K562 (cell line): Measurements from ENCODE around the gene CBLIF. TPM values are rescaled to one million over a fixed set of nuclear protein-coding genes. Genes with fewer than 3 reads are reported as not detected.

Source experiments
- CEBPB ChIP-seq: fragments of 450-650 bp; IDR thresholded peaks from 2 replicates; pipeline ENCODE4 v1.6.1; 2016; ENCODE audit warnings: missing genetic modification characterization, missing compliant biosample characterization
- CEBPG ChIP-seq, 3 experiments: fragments of 200-800 bp in 1 of 3; sonication (Bioruptor generic) in 1 of 3; sonication (generic) in 1 of 3; formaldehyde crosslinking in 1 of 3; IDR thresholded peaks in 2 of 3; conservative IDR thresholded peaks in 1 of 3; 2 replicates each; pipeline versions ENCODE4 v1.6.1 to v1.8.0; 2016 to 2022; ENCODE audit warnings: missing compliant biosample characterization in 2 of 3, missing genetic modification characterization in 2 of 3, mild to moderate bottlenecking in 1 of 3, missing genetic modification reagents in 1 of 3
- CTCF ChIP-seq, 3 experiments: IDR thresholded peaks in 2 of 3; conservative IDR thresholded peaks in 1 of 3; 2 replicates each; pipeline ENCODE4 v1.5.1; 2011 to 2012; ENCODE audit warnings: low read length in 3 of 3, mild to moderate bottlenecking in 3 of 3, control low read depth in 2 of 3, improper control_type of control experiment in 1 of 3, inconsistent platforms in 1 of 3, low read depth in 1 of 3, mixed read lengths in 1 of 3, moderate library complexity in 1 of 3; ENCODE audit not compliant: insufficient read depth in 2 of 3
- CXXC5 ChIP-seq: fragments of 250-450 bp; sonication (Bioruptor Pico); IDR thresholded peaks from 2 replicates; pipeline ENCODE4 v1.8.0; 2022; ENCODE audit warnings: inconsistent platforms, mild to moderate bottlenecking, moderate library complexity
- ELF1 ChIP-seq: fragments of 200-800 bp; sonication (Bioruptor generic); IDR thresholded peaks from 2 replicates; pipeline ENCODE4 v1.6.1; 2016; ENCODE audit warnings: missing genetic modification characterization, missing compliant biosample characterization
- FOXA3 ChIP-seq, 2 experiments: fragments of 450-650 bp in 1 of 2; sonication (generic) in 1 of 2; formaldehyde crosslinking; IDR thresholded peaks in 1 of 2; conservative IDR thresholded peaks in 1 of 2; 2 replicates each; pipeline versions ENCODE4 v1.4.0 to v1.8.0; 2020 to 2022; ENCODE audit warnings: mild to moderate bottlenecking in 2 of 2, missing genetic modification reagents in 1 of 2
- IRF9 ChIP-seq: fragments of 450-650 bp; IDR thresholded peaks from 2 replicates; pipeline ENCODE4 v1.6.1; 2016; ENCODE audit warnings: missing biosample characterization, missing genetic modification characterization
- MYC ChIP-seq, 2 experiments: fragments of 250-450 bp in 1 of 2; sonication (Bioruptor Pico) in 1 of 2; IDR thresholded peaks; 2 replicates each; pipeline versions ENCODE4 v1.5.1 to v1.6.1; 2012 to 2021; ENCODE audit warnings: low read depth in 2 of 2, borderline replicate concordance in 1 of 2, improper control_type of control experiment in 1 of 2, low read length in 1 of 2, mild to moderate bottlenecking in 1 of 2, moderate library complexity in 1 of 2
- PHB2 ChIP-seq: fragments of 450-650 bp; IDR thresholded peaks from 2 replicates; pipeline ENCODE4 v1.6.1; 2017; ENCODE audit warnings: low read depth
- RAD21 ChIP-seq, 2 experiments: fragments of 250-450 bp in 1 of 2; fragments of 450-650 bp in 1 of 2; sonication (Bioruptor Pico) in 1 of 2; formaldehyde crosslinking in 1 of 2; IDR thresholded peaks in 1 of 2; conservative IDR thresholded peaks in 1 of 2; 2 replicates each; pipeline versions ENCODE4 v1.4.0 to v1.8.0; 2020 to 2022; ENCODE audit warnings: mild to moderate bottlenecking in 2 of 2, moderate library complexity in 1 of 2
- SMAD3 ChIP-seq: fragments of 450-650 bp; formaldehyde crosslinking; conservative IDR thresholded peaks from 2 replicates; pipeline ENCODE4 v1.4.0; 2020; ENCODE audit warnings: mild to moderate bottlenecking
- SOX6 ChIP-seq: fragments of 450-650 bp; IDR thresholded peaks from 2 replicates; pipeline ENCODE4 v1.6.1; 2014; ENCODE audit warnings: mild to moderate bottlenecking
- TRIM24 ChIP-seq, 2 experiments: fragments of 450-650 bp; IDR thresholded peaks; 2 replicates each; pipeline ENCODE4 v1.6.1; 2016
- ZNF24 ChIP-seq: fragments of 450-650 bp; IDR thresholded peaks from 2 replicates; pipeline ENCODE4 v1.6.1; 2016
- ZNF3 ChIP-seq: fragments of 250-450 bp; sonication (Bioruptor Pico); IDR thresholded peaks from 2 replicates; pipeline ENCODE4 v1.5.0; 2021; ENCODE audit warnings: mild to moderate bottlenecking, moderate library complexity
- polyA plus RNA-seq, 8 experiments: library from polyadenylated mRNA; depleted of rRNA in 4 of 8; stranded (reverse) in 5 of 8; unstranded in 3 of 8; fragments of >200 nt; fragmentation: Nextera tagmentation in 2 of 8; fragmentation: Illumina TruSeq in 1 of 8; extraction: Ambion mirVana in 2 of 8; extraction: Trizol in 1 of 8; gene quantifications; 2 replicates each; pipeline versions ENCODE4 v1.2.1 to v1.2.3, GENCODE V29; 2011 to 2014; ENCODE audit warnings: inconsistent platforms in 1 of 8, missing spikeins in 1 of 8
- total RNA-seq, 7 experiments: library from RNA; depleted of rRNA in 6 of 7; stranded (reverse); fragments of >200 nt in 6 of 7; fragmentation: Illumina TruSeq in 2 of 7; extraction: Trizol in 2 of 7; gene quantifications; 2 replicates each; pipeline versions ENCODE4 v1.2.1 to v1.2.3, GENCODE V29; 2011 to 2021; ENCODE audit warnings: low replicate concordance in 1 of 7
- TF ChIP-seq, protein P1 (sequence below), 2 experiments: fragments of 450-650 bp in 1 of 2; sonication (generic) in 1 of 2; formaldehyde crosslinking in 1 of 2; IDR thresholded peaks in 1 of 2; conservative IDR thresholded peaks in 1 of 2; 2 replicates each; pipeline versions ENCODE4 v1.6.1 to v1.8.1; 2016 to 2023; ENCODE audit warnings: mild to moderate bottlenecking in 2 of 2, moderate library complexity in 2 of 2, inconsistent platforms in 1 of 2, missing genetic modification reagents in 1 of 2

CBLIF gene
- total and polyA plus RNA-seq, 9 of the 15 experiments (the other 6 are each of a cell fraction or from before 2014, with no cell fraction given) = 0.07 to 0.83 (median 0.54) TPM

DNA sequence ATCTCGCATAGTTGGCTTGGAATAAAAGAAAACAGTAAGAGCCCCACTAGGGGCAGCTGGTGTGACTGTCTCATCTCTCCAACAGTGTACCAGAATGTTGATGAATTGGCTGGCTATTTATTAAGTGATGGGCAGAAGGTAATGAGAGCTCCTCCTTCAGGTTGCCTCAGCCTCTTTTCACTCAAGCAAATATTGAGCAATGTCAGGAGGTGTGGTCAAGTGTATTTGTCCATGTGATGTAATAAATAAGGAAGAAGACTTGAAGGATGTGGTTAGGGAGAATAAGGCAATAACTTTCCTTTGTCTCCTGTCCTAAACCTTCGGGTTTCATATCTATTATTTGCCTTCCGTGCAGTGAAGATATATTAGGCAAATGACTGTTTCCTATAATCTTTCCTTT, 21.1 kb upstream of the CBLIF start, which contains the start of gene TCN1 (continued):
- TF ChIP-seq ELF1 (tag) (0 out of 2 replicates have a peak, but pooled peaks have one; percentile 36), MYC (IDR thresholded peaks at IDR 0.05; ENCODE audit: low read depth, low read length) (0 out of 2 replicates have a peak, but pooled peaks have one; percentile 21), MYC (CRISPR knock-in tag; IDR thresholded peaks at IDR 0.05; ENCODE audit: borderline replicate concordance, low read depth) (no peak), IRF9 (tag) (peak; percentile 74), TRIM24 (IDR thresholded peaks at IDR 0.05) (peak; percentile 49 to 67; a peak in 3 of 4 replicates), SMAD3 (no peak), CTCF (IDR thresholded peaks at IDR 0.05 in 2 of 3, conservative IDR thresholded peaks at IDR 0.05 in 1 of 3; ENCODE audit: insufficient read depth in 2 of 3, low read depth in 1 of 3, low read length in 3 of 3) (peak in 2 of 3 experiments; percentile 11 to 36; a peak in 2 of 6 replicates), CEBPG (CRISPR knock-in tag; IDR thresholded peaks at IDR 0.05) (peak; percentile 95), CEBPG (tag; conservative IDR thresholded peaks at IDR 0.05 in 1 of 2, IDR thresholded peaks at IDR 0.05 in 1 of 2) (peak; percentile 98 to 99), FOXA3 (CRISPR knock-in tag; conservative IDR thresholded peaks at IDR 0.05 in 1 of 2, IDR thresholded peaks at IDR 0.05 in 1 of 2) (peak in 1 of 2 experiments; percentile 75; a peak in 2 of 4 replicates), ZNF3 (CRISPR knock-in tag) (no peak), ZNF24 (no peak; the same call in 1 of the 2 replicates), CXXC5 (CRISPR knock-in tag) (no peak), CEBPB (tag) (peak; percentile 99), SOX6 (peak; percentile 55; the same call in 1 of the 2 replicates), PHB2 (no peak), RAD21 (CRISPR knock-in tag; conservative IDR thresholded peaks at IDR 0.05 in 1 of 2, IDR thresholded peaks at IDR 0.05 in 1 of 2) (peak in 1 of 2 experiments; percentile 20; a peak in 1 of 4 replicates)
- TF ChIP-seq, protein P1, sequence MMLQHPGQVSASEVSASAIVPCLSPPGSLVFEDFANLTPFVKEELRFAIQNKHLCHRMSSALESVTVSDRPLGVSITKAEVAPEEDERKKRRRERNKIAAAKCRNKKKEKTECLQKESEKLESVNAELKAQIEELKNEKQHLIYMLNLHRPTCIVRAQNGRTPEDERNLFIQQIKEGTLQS (IDR thresholded peaks at IDR 0.05) = peak; percentile 57
- TF ChIP-seq, protein P1 (CRISPR knock-in tag; conservative IDR thresholded peaks at IDR 0.05) = no peak
